Measurements from ENCODE around the gene TGFBR2. TPM values are rescaled to one million over a fixed set of nuclear protein-coding genes. Genes with fewer than 3 reads are reported as not detected.

Gene TGFBR2
- total RNA-seq, 4 donors from 2014 or later: 120 to 418 (median 218) TPM

- Histone ChIP-seq H3K27me3 (no peaks in the 10 kb centered on the region), H3K4me1 (no peaks in the 10 kb centered on the region), H3K9me3 (no peaks in the 10 kb centered on the region), H3K4me3 (replicated peaks in 1 of 3) (no peak overlapping the region), H3K27ac (no peak overlapping the region), H3K36me3 (no peaks in the 10 kb centered on the region)
- 87 to 94% methylated on average over 3 of the region's 3 CpGs for WGBS, 2 donors
- intact Hi-C loops (cut with DNase I): no loop called here
- DNase-seq: no peak
- TF ChIP-seq CTCF (IDR thresholded peaks at IDR 0.05) (no peak), POLR2A (IDR thresholded peaks at IDR 0.05) (no peak)
These were observed 124.6 kb downstream of the TGFBR2 start for GRCh38 chr3:30730967-30731366.

- no peaks in the 10 kb centered on the region for H3K9me3 ChIP-seq
- intact Hi-C loops (cut with DNase I): no loop called here
- 77 to 82% methylated on average over 1 of the region's 1 CpG for WGBS, 2 donors
These were observed 126.8 kb downstream of the TGFBR2 start for GRCh38 chr3:30733209-30733608.

GRCh38 chr3:30733696-30734095, 127.3 kb downstream of the TGFBR2 start:
- no peaks in the 10 kb centered on the region for H3K9me3 ChIP-seq
- intact Hi-C loops (cut with DNase I): no loop called here
- H3K4me3 ChIP-seq (replicated peaks in 1 of 3): no peak overlapping the region
- no peak for DNase-seq
- no peaks in the 10 kb centered on the region for H3K36me3 ChIP-seq
- H3K27ac ChIP-seq: no peak overlapping the region
- 71 to 75% methylated on average over 2 of the region's 2 CpGs for WGBS, 2 donors
- no peaks in the 10 kb centered on the region for H3K4me1 ChIP-seq
- no peaks in the 10 kb centered on the region for H3K27me3 ChIP-seq
- TF ChIP-seq POLR2A (IDR thresholded peaks at IDR 0.05) (no peak), CTCF (IDR thresholded peaks at IDR 0.05) (no peak)

More at GRCh38 chr3:30733209-30733608, 126.8 kb downstream of the TGFBR2 start:
- no peak for TF ChIP-seq CTCF (IDR thresholded peaks at IDR 0.05)
- no peak for TF ChIP-seq POLR2A (IDR thresholded peaks at IDR 0.05)
- Histone ChIP-seq H3K4me3 (replicated peaks in 1 of 3) (no peak overlapping the region), H3K27me3 (no peaks in the 10 kb centered on the region), H3K27ac (no peak overlapping the region), H3K36me3 (no peaks in the 10 kb centered on the region), H3K4me1 (no peaks in the 10 kb centered on the region)
- DNase-seq: no peak

GRCh38 chr3:30737743-30738499, 131.5 kb downstream of the TGFBR2 start:
- TF ChIP-seq CTCF (IDR thresholded peaks at IDR 0.05): no peak
- TF ChIP-seq POLR2A (IDR thresholded peaks at IDR 0.05): no peak
- no peak for DNase-seq
- H3K4me1 ChIP-seq: no peaks in the 10 kb centered on the region
- H3K9me3 ChIP-seq: no peaks in the 10 kb centered on the region
- no peak overlapping the region for H3K27ac ChIP-seq
- intact Hi-C loops (cut with DNase I): no loop called here
- WGBS, 2 donors: 90 to 91% methylated on average over 3 of the region's 3 CpGs
- no peaks in the 10 kb centered on the region for H3K27me3 ChIP-seq
- H3K36me3 ChIP-seq: no peaks in the 10 kb centered on the region
- H3K4me3 ChIP-seq (replicated peaks in 1 of 3): no peak overlapping the region

GRCh38 chr3:30738605-30739004, 132.2 kb downstream of the TGFBR2 start:
- Histone ChIP-seq H3K4me3 (replicated peaks in 1 of 3) (no peak overlapping the region), H3K4me1 (no peaks in the 10 kb centered on the region), H3K36me3 (no peaks in the 10 kb centered on the region), H3K27ac (no peak overlapping the region), H3K9me3 (no peaks in the 10 kb centered on the region), H3K27me3 (no peaks in the 10 kb centered on the region)
- WGBS, 2 donors: 95 to 96% methylated on average over 3 of the region's 3 CpGs
- no peak for TF ChIP-seq POLR2A (IDR thresholded peaks at IDR 0.05)
- TF ChIP-seq CTCF (IDR thresholded peaks at IDR 0.05): no peak
- no peak for DNase-seq
- intact Hi-C loops (cut with DNase I): no loop called here
